GM21737 (cell line): ENCODE data around the gene USP10.

Source experiments
- ATAC-seq: cut with Tn5 transposase; IDR thresholded peaks from one replicate; pipeline ENCODE4 v1.9.1; 2021; ENCODE audit warnings: mild to moderate bottlenecking, moderate library complexity; ENCODE audit not compliant: unreplicated experiment

The USP10 gene, protein sequence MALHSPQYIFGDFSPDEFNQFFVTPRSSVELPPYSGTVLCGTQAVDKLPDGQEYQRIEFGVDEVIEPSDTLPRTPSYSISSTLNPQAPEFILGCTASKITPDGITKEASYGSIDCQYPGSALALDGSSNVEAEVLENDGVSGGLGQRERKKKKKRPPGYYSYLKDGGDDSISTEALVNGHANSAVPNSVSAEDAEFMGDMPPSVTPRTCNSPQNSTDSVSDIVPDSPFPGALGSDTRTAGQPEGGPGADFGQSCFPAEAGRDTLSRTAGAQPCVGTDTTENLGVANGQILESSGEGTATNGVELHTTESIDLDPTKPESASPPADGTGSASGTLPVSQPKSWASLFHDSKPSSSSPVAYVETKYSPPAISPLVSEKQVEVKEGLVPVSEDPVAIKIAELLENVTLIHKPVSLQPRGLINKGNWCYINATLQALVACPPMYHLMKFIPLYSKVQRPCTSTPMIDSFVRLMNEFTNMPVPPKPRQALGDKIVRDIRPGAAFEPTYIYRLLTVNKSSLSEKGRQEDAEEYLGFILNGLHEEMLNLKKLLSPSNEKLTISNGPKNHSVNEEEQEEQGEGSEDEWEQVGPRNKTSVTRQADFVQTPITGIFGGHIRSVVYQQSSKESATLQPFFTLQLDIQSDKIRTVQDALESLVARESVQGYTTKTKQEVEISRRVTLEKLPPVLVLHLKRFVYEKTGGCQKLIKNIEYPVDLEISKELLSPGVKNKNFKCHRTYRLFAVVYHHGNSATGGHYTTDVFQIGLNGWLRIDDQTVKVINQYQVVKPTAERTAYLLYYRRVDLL

DNA sequence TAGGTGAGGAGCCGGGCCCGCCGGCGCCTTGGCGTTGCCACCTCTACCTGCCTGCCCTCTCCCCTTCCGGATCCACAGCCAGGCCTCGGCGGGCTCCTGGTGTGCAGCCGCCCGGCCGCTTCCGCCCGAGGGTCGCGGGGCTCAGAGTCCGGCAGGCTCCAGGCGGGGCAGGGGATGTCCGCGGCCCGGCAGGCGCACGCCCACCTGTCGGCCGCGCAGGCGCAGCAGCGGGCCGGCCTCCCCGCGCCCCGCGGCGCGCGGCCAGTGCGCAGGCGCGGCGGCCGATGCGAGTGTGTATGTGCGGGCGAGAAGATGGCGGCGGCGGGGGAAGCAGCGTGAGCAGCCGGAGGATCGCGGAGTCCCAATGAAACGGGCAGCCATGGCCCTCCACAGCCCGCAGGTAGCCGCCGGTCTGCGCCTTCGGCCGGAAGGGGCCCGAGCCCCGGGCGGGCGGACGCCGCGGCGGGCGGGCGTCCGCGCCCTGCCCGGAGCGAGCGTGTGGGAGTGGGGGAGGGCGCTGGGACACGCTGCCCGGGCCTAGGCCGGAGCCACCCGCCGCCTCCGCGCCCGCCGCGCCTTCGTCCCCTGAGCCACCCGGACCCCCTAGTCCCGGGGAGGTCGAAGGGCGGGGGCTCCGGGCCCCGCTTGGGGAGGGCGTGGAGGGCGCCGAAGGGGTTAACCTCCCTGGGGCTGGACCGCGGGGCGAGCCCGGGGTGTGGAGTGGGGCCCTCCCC lies at the start of gene USP10:
Gene USP10, plus strand, starts transcription at position 289 of the 734 bp plus-strand sequence. Its CDS starts 91 bp downstream, at position 380.
- peak; percentile 82 for ATAC-seq

DNA sequence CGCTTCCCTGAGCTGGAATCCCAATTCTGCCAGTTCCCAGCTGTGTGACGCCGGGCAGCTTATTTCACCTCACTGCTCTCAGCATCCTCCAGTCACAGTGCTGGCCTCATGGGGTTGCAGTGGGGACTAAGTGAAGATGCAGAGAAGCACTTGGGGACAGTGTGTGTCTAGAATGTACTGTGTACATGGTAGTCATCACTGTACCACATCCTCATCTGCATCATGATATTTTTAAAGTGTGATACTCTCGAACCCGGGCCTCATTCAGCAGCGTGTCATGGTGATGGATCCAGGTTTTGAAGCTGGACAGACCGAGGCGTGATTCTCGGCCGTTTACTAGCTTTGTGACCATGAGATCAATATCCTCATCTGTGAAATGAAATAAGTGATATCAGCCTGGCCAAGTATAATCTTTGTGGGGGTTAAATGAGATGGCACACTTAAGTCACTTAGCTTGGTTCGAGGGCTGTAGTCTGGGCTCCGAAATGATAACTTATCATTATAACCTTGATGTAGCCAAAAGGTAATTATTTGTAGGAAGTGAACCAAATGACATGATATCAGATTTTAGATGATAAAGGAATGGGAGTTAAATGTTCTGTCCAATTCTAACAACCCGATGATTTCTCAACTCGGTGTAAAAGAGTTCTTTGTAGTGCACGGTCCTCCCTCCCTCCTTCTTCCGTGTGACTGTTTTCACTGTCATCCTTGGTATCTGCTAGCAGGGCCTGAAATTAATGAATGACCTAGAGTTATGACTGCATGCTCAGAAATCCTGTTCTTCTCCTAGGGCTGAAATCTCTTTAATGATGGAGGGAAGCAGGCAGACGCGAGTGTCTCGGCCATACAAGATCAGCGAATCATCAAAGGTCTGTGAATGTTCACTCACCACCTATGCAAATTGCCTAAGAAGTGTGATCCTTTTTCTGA lies 49.5 kb upstream of the USP10 start:
- ATAC-seq, result no peak

DNA sequence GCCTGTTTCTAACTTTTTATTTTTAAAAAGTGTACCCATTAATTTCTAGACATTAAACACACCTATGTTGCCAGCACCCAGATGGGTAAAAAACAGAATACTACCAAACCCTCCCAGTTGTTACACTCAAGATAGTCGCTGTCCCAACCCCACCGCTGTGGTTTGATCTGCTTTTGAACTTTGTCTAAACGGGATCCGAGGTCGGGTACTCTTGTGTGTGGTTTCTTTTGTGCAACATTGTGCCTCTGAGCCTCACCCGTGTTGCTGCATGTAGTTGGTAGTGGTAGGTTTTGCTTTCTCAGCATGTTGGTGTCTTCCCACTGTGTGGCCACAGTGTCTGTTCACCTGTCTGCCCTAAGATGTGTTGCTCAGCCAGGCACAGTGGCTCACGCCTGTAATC lies 47.2 kb upstream of the USP10 start:
- ATAC-seq, result no peak

DNA sequence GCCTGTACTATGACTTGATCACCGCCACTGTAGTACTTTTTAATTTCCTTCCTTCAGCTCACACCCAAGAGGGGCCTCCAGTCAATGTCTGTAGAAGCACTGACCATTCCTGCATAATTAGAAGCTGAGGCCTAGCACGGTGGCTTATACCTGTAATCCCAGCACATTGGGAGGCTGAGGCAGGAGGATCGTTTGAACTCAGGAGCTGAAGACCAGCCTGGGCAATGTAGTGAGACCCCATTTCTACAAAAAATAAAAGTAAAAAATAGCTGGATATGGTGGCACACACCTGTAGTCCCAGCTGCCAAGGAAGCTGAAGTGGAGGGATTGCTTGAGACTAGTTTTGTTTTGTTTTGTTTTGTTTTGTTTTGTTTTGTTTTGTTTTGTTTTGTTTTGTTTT lies 45.6 kb upstream of the USP10 start:
- no peak for ATAC-seq

DNA sequence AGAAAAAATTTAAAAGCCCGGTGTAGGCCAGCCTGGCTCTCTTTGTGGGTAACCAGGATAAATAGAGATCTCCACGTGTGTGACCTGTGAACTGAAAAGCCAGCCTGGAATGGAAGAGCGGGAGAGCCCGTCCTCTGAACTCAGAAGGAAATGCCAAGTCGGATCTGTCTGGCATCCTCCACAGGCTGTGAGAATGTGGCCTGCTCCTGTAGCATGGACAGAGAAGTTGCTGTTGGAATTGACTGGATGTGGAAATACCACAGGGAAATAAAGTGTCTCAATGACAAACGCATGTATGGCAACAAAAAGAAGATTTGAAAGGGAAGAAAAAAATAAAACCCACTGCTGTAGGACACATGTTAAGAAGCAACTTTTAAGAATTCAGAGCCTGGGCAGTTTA lies 44.8 kb upstream of the USP10 start:
- no peak for ATAC-seq

DNA sequence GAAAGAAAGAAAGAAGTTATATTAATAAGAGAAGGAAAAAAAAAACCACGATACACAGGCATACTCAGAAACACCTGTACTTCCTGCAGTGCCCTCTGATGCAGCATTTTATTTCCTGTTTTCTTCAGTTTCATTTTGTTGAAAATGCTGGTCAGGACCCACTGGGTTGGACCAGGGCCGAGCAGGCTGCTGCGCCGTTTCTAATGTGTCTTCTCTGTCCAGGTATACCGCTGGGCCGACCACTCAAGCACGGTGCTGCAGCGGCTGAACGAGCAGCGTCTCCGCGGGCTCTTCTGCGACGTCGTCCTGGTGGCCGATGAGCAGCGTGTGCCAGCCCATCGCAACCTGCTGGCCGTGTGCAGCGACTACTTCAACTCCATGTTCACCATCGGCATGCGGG lies 43.2 kb upstream of the USP10 start:
- no peak for ATAC-seq

DNA sequence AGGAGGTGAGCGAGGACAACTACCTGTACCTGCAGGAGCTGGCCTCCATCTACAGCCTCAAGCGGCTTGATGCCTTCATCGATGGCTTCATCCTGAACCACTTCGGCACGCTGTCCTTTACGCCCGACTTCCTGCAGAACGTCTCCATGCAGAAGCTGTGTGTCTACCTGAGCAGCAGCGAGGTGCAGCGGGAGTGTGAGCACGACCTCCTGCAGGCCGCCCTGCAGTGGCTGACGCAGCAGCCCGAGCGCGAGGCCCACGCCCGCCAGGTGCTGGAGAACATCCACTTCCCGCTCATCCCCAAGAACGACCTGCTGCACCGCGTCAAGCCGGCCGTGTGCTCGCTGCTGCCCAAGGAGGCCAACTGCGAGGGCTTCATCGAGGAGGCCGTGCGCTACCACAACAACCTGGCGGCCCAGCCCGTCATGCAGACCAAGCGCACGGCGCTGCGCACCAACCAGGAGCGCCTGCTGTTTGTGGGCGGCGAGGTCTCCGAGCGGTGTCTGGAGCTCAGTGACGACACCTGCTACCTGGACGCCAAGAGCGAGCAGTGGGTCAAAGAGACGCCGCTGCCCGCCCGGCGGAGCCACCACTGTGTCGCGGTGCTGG lies 42.5 kb upstream of the USP10 start:
- no peak for ATAC-seq

DNA sequence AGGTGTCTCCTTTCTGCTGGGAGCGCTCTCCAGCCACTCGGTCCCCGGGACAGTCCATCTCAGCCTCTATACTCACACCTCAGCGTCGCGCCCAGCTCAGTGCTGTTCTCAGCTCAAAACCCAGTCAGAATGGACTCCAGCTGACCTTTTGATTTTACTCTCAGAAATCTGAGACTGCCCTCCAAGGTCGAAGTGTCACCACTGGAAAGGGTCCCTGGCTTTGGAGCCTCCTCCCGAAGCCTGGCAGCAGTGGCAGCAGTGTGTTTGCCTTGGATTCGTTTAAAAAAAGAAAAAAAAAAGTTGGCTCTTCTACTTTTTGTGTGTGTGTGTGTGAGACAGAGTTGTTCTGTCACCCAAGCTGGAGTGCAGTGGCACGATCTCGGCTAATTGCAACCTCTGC lies 41.1 kb upstream of the USP10 start:
- no peak for ATAC-seq

DNA sequence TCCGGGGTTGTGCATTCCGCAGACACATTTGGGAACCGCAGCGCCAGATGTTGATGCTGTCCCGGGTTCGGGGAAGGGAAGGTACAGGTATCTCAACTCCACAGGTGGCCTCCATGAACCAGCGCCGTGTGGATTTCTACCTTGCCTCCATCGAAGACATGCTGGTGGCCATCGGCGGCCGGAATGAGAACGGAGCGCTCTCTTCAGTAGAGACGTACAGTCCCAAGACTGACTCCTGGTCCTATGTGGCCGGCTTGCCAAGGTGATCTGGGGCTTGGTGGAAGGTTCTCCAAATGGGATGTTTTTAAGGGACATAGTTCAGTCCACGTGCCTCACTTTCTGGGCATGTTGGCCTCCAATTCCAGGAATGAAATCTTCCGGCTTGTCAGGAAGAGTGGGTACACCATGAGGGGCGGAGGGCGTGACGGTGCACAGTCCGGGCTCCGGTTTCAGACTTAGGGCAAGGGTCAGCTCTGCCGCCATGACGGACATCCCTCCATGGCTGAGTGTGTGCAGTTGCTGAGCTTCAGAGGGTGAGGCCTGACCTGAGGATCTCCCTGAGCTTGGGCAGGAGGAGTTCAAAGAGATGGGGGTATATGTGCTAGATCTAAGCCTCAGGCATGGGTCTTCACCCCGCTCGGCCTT lies 40.0 kb upstream of the USP10 start:
- no peak for ATAC-seq

DNA sequence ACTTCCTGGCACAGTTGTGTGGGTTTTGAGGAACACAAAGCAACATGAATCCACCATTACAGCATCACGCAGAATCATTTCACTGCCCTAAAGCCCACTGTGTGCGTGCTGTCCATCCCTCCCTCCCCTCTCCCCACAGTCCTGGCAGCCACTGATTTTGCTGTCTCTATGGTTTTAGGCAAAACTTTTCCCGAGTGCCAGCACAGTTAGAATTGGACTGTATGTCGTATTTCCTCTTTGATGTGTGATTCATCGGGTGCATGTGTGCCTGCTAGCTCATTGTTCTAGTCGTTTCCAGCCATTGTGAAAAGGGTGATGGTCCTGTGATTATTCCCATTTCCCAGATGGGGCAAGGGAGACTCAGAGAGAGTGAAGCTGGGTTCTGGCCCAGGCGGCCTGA lies 38.8 kb upstream of the USP10 start:
- no peak for ATAC-seq

DNA sequence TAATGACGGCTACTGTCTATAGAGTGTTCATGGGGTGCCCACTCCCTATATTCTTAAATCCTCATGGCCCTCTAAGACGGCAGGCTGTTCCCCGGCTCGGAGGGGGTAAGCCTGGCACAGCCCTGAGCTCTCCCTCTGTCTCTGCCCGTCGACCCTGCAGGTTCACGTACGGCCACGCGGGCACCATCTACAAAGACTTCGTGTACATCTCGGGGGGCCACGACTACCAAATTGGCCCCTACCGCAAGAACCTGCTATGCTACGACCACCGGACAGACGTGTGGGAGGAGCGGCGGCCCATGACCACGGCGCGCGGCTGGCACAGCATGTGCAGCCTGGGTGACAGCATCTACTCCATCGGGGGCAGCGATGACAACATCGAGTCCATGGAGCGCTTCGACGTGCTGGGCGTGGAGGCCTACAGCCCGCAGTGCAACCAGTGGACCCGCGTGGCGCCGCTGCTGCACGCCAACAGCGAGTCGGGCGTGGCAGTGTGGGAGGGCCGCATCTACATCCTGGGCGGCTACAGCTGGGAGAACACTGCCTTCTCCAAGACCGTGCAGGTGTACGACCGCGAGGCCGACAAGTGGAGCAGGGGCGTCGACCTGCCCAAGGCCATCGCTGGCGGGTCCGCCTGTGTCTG lies 38.3 kb upstream of the USP10 start:
- no peak for ATAC-seq

DNA sequence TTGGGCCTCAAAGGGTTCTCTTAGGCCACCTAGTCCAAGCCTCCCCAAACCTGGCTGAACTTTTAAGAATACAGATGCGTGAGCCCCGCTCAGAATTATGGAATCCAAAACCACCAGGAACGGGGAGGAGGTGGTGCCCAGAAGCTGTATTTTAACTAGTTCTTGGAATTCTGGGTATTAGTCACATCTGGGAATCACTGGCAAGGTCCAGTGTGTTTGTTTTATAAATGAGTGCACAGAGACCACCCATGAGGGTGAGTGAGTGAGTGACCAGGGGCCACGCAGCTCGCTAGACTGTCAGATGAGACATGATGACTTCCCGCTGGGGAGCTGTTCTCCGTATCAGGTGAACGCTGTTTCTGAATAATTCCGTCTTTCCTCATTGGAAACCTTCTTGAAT lies 37.3 kb upstream of the USP10 start:
- no peak for ATAC-seq

DNA sequence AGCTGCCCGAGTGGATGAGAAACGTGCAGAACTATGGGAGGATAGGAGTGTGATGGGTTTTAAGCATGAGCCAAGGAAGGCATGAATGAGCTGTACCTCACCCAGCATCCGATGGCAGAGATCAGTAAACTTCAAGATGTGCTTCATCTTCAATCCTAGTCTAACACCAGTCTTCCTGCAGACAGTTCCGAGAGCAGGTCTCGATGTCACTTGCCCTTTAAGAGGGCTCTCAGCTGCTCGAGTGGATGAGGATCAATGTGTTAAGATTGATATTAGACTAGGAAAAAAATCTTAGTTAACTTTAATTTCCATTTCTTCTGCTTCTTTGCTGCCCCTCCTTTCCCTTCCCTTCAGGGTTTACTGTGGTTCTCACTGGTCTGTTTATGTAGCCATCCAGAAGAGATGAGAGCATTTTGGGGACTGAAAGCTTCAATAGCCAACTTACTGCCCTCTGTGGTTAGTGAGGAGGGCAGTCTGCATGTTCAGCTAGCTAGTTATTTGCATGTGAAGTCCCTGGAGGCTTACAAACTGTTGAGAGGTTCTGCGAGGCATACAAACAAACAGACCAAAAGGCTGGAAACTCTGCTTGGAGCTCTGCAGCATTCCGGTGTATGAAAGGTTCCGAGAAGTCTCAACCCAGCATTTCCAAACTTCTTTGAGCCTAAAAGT lies 36.2 kb upstream of the USP10 start:
- peak; percentile 83 for ATAC-seq

DNA sequence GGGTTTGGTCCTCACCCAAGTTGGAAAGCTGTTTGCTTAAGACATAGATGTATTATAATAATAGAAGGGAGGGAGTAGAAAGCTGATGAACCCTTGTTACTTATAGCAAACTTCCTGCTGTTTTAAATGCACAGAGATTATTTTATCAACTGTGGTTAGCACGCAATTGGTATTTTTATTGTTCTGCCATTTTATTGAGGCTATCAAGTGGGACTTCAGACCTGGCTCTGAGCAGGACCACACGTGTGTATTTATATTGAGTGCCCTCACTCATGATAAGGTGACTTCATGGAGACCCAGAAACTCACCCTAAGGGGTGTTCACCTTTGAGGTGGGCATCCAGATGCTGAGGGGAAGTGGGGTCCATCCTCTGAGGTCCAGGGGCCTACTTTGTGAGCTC lies 34.4 kb upstream of the USP10 start:
- ATAC-seq, result no peak

DNA sequence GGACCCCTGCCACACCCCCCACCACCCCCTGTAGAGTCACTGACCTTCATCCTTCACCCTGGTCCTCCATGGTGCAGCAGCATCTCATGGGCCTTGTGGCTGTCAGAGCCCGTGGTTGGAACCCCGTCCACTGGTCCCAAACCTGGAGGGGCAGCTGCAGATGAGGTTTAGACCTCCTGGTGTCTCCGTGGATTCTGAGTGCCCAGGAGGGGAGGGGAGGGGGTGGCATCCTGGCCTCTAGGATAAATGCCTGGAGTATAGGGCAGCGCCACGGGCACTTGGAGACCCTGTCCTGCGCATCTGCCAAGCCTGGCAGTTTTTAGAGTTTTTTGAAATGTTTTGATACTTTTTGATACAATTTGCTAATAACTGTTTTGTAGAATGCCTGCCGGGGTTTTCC lies 34.0 kb upstream of the USP10 start:
- no peak for ATAC-seq

DNA sequence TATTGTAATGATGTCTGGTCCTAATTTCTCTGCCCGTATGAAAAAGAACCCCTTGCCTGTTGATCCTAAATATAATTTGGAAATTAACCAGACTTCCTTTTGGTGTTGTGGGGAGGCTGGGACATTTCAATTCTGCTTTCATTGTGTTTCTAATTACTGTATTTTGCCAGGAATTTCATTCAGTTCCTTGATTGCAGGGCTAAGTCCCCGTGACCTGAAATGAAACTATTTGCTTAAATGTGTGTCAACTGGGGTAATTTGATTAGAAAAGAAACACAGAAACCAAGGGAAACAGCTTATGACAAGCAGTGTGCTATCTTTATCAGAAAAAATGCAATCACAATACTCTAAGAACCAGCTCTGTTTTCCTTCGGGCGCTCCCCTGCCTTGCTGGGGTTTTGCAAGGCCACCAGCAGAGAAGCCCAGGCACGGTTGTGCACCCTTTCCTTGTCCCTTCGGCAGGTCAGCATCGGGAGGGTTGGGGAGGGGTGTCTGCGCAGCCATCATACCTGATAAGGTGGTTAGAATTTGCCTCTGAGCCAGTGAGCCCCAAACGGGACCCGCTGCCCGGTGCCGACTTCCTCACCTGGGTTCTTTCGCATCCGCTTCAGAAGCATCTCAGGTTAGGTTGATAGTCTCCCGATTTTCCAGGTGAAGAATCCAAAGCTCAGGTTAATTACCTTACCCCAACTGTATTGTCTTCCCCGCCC lies 32.0 kb upstream of the USP10 start:
- ATAC-seq, result no peak

DNA sequence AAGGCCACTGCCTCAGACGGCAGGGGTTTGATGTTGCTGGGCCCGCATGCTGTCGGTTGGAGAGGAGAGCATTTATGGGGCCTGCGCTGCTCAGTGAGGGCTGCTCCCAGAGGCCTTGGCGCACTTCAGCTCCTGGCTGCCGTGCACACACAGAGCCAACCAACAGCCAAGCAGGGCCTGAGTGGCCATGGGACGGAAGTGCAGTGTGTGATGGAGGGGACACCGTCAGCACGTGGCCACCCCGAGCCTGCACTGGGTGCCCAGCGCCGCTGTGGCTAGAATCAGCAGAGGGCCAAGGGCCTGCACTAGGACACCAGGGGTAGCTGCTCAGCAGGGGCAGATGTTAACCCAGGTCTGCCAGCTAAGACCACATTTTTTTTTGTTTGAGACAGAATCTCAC lies 29.7 kb upstream of the USP10 start:
- ATAC-seq, result no peak
